Effector memory CD4-positive, alpha-beta T cell (primary cell): Measurements from ENCODE around the gene GABRR2.

ENCODE experiments used
- DNase-seq, 3 donors: peaks; one replicate each; pipeline ENCODE4 v3.0.0-alpha.2; 2020
- H3K27ac ChIP-seq: 2 replicates; pipeline ENCODE4 v1.7.0; 2013; ENCODE audit warnings: mild to moderate bottlenecking, low read length, moderate library complexity; ENCODE audit not compliant: insufficient read depth, poor library complexity, severe bottlenecking
- H3K27me3 ChIP-seq: replicated peaks from 2 replicates; pipeline ENCODE4 v1.7.0; 2013; ENCODE audit warnings: mild to moderate bottlenecking, low read length; ENCODE audit not compliant: insufficient read depth, control insufficient read depth, poor library complexity, severe bottlenecking
- H3K36me3 ChIP-seq: 2 replicates; pipeline ENCODE4 v1.7.0; 2013; ENCODE audit warnings: mild to moderate bottlenecking, low read length, moderate library complexity; ENCODE audit not compliant: control insufficient read depth, insufficient read depth
- H3K4me1 ChIP-seq: 2 replicates; pipeline ENCODE4 v1.7.0; 2013; ENCODE audit warnings: low read length, mild to moderate bottlenecking; ENCODE audit not compliant: control insufficient read depth, insufficient read depth, poor library complexity, severe bottlenecking
- H3K4me3 ChIP-seq: 2 replicates; pipeline ENCODE4 v1.7.0; 2013; ENCODE audit warnings: low read length, low read depth, mild to moderate bottlenecking; ENCODE audit not compliant: insufficient read depth, poor library complexity, severe bottlenecking
- H3K9me3 ChIP-seq: 2 replicates; pipeline ENCODE4 v1.7.0; 2013; ENCODE audit warnings: mild to moderate bottlenecking, low read length, moderate library complexity; ENCODE audit not compliant: control insufficient read depth

The GABRR2 gene

GRCh38 chr6:89221971-89222711, 93.0 kb downstream of the GABRR2 start:
- DNase-seq = no peak
- Histone ChIP-seq H3K27me3 (no peaks in the 10 kb centered on the region), H3K27ac (no peak overlapping the region), H3K9me3 (no peaks in the 10 kb centered on the region), H3K4me1 (no peaks in the 10 kb centered on the region), H3K36me3 (no peaks in the 10 kb centered on the region), H3K4me3 (no peak overlapping the region)

DNA sequence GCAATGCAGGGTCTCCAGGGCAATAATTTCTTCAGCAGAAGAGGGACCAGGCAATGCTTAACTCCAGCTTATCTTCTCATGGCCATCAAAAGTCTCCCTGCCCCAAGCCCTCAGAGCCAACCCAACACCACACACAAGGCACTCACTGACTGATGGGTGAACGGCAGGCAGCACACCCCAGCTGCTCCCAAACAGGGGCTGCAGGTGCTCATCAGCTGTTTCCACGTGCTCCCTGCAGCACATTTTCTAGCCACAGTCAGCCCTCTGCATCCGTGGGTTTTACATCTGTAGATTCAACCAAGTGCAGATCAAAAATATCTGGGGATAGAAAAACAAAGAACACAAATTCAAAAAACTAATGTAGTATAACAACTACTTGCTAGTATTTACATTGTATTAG, 94.0 kb downstream of the GABRR2 start:
- no peaks in the 10 kb centered on the region for H3K27me3 ChIP-seq
- no peaks in the 10 kb centered on the region for H3K9me3 ChIP-seq

GRCh38 chr6:89217299-89217910, 97.7 kb downstream of the GABRR2 start, which contains the start of gene GABRR1:
GABRR1 (minus strand) TSS chr6:89217358; CDS start chr6:89217322, 36 bp downstream.
- DNase-seq = no peak
- no peak within 1 kb of the TSS for H3K27ac ChIP-seq
- no peaks in the 10 kb centered on the region for H3K9me3 ChIP-seq
- no peaks in the 10 kb centered on the region for H3K27me3 ChIP-seq
- H3K4me3 ChIP-seq = no peak within 1 kb of the TSS
- H3K4me1 ChIP-seq = no peaks in the 10 kb centered on the region
- H3K36me3 ChIP-seq = no peaks in the 10 kb centered on the region

More for the DNA sequence above, 94.0 kb downstream of the GABRR2 start:
- Histone ChIP-seq H3K36me3 (no peaks in the 10 kb centered on the region), H3K4me3 (no peak overlapping the region), H3K27ac (no peak overlapping the region), H3K4me1 (no peaks in the 10 kb centered on the region)
- DNase-seq = no peak

- DNase-seq = no peak
- Histone ChIP-seq H3K27me3 (no peaks in the 10 kb centered on the region), H3K4me3 (no peak overlapping the region), H3K4me1 (no peaks in the 10 kb centered on the region), H3K9me3 (no peaks in the 10 kb centered on the region), H3K36me3 (no peaks in the 10 kb centered on the region), H3K27ac (no peak overlapping the region)
Observed at GRCh38 chr6:89216411-89216810, 98.7 kb downstream of the GABRR2 start.

- Histone ChIP-seq H3K9me3 (no peaks in the 10 kb centered on the region), H3K4me3 (no peak overlapping the region), H3K27ac (no peak overlapping the region), H3K4me1 (no peaks in the 10 kb centered on the region), H3K27me3 (no peaks in the 10 kb centered on the region), H3K36me3 (no peaks in the 10 kb centered on the region)
- no peak for DNase-seq
Observed at GRCh38 chr6:89215391-89215790, 99.7 kb downstream of the GABRR2 start.

DNA sequence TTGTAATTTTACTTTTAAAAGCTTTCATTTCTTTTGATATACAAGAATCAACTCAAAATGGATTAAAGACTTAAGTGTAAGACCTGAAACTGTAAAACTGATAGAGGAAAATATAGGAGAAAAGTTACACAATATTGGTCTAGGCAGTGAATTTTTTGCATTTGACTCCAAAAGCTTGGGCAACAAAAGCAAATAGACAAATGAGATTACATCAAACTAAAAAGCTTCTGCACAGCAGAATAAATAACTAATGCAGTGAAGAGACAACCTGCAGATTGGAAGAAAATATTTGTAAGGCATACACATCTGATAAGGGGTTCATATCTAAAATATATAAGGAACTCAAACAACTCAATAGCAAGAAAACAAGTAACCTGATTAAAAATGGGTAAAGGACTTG, 100.9 kb downstream of the GABRR2 start:
- Histone ChIP-seq H3K36me3 (no peaks in the 10 kb centered on the region), H3K27ac (no peak overlapping the region), H3K4me3 (no peak overlapping the region), H3K27me3 (no peaks in the 10 kb centered on the region), H3K4me1 (no peaks in the 10 kb centered on the region), H3K9me3 (no peaks in the 10 kb centered on the region)
- DNase-seq = no peak

GRCh38 chr6:89212472-89212871, 102.6 kb downstream of the GABRR2 start:
- H3K27ac ChIP-seq = no peak overlapping the region
- no peak overlapping the region for H3K4me3 ChIP-seq
- no peaks in the 10 kb centered on the region for H3K9me3 ChIP-seq
- H3K27me3 ChIP-seq = no peaks in the 10 kb centered on the region
- DNase-seq = no peak
- H3K36me3 ChIP-seq = no peaks in the 10 kb centered on the region
- H3K4me1 ChIP-seq = no peaks in the 10 kb centered on the region

GRCh38 chr6:89209457-89209856, 105.6 kb downstream of the GABRR2 start:
- Histone ChIP-seq H3K9me3 (no peaks in the 10 kb centered on the region), H3K4me1 (no peaks in the 10 kb centered on the region), H3K36me3 (no peaks in the 10 kb centered on the region), H3K27me3 (no peaks in the 10 kb centered on the region), H3K4me3 (no peak overlapping the region), H3K27ac (no peak overlapping the region)
- DNase-seq = no peak

- no peak for DNase-seq
- no peak overlapping the region for H3K4me3 ChIP-seq
- no peak overlapping the region for H3K27ac ChIP-seq
- H3K4me1 ChIP-seq = no peaks in the 10 kb centered on the region
- H3K27me3 ChIP-seq = no peaks in the 10 kb centered on the region
- H3K36me3 ChIP-seq = no peaks in the 10 kb centered on the region
- no peaks in the 10 kb centered on the region for H3K9me3 ChIP-seq
Observed at GRCh38 chr6:89208551-89208950, 106.5 kb downstream of the GABRR2 start.
